GM18520 (cell line): ENCODE data around the gene ZC3H13.
"Not testable (repeated sequence)": the region's sequence is repeated elsewhere in the genome, so short reads cannot be mapped to it uniquely, and the experiment has no call there.

ENCODE experiments used
- ATAC-seq: cut with Tn5 transposase; IDR thresholded peaks from one replicate; pipeline ENCODE4 v1.9.1; 2021; ENCODE audit not compliant: unreplicated experiment

The ZC3H13 gene

DNA sequence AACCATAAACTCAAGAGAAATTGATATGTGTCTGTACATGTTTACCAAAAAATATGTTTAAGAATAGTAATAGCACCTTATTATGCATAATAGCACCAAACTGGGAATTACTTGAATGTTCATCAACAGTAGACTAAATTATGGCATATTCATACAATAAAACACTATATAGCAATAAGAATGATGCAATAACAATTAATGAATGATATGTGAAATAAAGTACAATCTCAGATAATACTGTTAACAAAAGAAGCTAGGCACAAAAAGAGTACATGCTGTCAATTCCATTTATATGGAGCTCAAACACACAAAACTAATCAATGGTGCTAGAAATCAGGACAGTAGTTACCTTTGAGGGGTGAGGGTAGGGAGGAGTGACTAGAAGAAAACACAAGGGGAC is 36.3 kb downstream of the ZC3H13 start:
- no peak for ATAC-seq

- ATAC-seq: no peak
Measured at GRCh38 chr13:46015366-46015765, 37.2 kb downstream of the ZC3H13 start.

DNA sequence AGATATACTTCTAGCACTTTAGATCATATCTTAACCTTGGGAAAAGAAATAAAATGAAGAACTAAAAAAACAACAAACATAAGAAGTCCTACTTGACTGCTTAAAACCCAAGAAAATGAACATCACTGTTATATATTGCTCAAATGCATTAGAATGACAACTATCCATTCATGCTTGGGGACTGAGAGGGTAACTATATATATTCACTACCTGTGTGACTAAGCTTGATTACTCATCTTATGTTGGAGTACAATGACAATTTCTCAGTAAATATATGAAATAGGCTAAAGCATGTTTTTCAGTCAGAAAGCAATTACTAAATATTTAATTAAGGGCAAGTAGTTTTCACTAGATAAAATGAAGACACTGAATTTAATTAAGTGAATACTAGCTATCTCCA is 40.1 kb downstream of the ZC3H13 start:
- no peak for ATAC-seq

DNA sequence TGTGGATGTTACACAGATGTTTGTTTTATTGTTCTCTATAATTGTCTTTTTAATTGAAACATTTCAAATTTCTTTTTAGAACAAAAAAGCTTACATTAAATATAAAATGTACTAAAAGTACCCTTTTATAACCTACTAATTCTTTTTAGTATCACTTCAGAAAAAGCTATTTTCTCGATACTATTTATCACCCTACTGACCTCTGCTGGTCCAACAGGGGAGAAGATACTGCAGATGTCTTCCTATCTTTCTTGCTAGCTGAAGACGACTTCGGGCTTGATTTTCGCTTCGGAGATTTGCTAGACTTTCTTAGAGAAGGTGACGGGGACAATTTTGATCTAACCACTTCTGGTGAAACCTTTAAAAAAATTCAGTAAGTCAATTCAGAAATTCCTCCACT is 42.4 kb downstream of the ZC3H13 start:
- ATAC-seq: no peak

GRCh38 chr13:46008631-46009030 is 43.9 kb downstream of the ZC3H13 start:
- no peak for ATAC-seq

- ATAC-seq: no peak
Measured at GRCh38 chr13:46006688-46007452, 45.7 kb downstream of the ZC3H13 start.

GRCh38 chr13:46004491-46004890 is 48.1 kb downstream of the ZC3H13 start:
- no peak for ATAC-seq

DNA sequence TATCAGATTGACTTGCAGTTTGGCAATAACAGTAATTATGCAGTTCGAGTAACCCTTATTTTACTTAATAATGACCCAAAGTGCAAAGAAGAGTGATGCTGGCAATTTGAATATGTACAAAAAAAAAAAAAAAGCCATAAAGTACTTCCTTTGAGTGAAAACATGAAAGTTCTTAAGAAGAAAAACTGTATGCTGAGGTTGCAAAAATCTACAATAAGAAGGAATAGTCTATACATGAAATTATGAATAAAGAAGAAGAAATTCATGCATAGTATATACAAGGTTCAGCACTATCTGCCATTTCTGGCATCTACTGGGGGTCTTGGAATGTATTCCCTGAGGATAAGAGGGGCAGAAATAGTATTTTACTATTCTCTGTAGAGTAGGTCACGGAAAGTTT is 55.9 kb downstream of the ZC3H13 start:
- no peak for ATAC-seq

GRCh38 chr13:45995245-45995644 is 57.3 kb downstream of the ZC3H13 start:
- no peak for ATAC-seq

DNA sequence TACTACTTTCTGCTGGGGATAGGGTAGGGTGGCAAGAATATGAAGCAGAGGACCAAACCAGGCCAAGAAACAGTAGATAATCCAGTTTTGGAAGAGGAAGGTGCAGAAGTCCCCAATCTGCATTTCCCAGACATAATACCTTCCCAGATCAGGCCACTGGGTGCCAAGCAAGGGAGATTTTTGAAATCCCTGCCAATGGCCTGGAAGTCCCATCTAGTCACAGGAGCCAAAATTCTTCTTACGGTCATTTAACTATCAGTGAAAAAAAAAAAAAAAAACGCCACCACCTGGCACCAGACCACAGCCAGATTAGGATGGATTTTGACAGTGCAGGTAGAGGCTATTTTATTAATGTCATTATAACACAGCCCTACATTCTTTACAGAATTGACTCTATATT is 57.8 kb downstream of the ZC3H13 start:
- ATAC-seq: no peak

DNA sequence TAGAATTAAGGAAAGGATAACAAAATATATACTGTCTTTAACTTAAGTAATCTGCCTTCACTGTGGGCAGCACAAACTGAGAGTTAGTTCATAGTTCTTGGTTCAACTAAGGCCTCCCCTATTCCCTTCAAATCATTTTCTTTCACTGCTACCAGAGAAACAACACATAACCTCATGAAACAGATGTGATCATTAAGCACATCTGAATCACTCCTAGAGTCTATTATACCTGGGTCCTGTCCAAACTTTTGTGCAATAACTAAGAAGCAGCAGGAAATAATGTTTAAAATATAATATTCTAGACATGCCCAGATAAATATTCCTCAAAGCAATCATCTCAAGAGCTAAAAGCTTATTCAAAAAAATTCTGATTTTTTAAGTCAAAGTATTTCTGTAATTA is 62.9 kb downstream of the ZC3H13 start:
- ATAC-seq: no peak

DNA sequence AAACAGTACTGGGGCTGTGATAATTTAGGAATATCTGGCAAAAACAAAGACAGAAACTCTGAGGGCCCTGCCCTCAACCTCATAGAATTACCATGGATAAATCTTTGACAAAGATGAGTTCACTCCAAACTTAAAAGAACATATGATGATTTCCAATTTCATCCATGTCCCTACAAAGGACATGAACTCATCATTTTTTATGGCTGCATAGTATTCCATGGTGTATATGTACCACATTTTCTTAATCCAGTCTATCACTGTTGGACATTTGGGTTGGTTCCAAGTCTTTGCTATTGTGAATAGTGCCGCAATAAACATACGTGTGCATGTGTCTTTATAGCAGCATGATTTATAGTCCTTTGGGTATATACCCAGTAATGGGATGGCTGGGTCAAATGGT is 71.4 kb downstream of the ZC3H13 start:
- not testable (repeated sequence) for ATAC-seq

GRCh38 chr13:45975337-45975736 is 77.2 kb downstream of the ZC3H13 start:
- no peak for ATAC-seq

- ATAC-seq: no peak
Measured at GRCh38 chr13:45974500-45974899, 78.0 kb downstream of the ZC3H13 start.

DNA sequence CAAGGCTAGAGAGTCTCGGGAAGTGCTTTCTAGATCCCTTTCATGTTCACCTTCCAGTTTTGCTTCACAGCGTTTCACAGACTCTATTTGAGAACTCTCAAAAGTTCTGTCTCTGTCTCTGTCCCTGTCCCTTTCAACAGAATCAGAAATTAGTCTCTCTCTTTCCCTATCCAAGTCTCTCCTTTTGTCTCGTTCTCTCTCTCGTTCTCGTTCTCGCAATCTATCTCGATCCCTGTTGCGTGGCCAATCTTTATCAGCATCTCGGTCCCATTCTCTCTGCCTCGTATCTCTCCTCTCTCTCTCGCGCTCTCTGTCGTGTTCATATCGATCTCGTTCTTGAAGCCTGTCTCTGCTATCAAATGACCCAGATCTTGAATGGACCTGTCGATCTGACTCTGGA is 85.0 kb downstream of the ZC3H13 start:
- no peak for ATAC-seq

DNA sequence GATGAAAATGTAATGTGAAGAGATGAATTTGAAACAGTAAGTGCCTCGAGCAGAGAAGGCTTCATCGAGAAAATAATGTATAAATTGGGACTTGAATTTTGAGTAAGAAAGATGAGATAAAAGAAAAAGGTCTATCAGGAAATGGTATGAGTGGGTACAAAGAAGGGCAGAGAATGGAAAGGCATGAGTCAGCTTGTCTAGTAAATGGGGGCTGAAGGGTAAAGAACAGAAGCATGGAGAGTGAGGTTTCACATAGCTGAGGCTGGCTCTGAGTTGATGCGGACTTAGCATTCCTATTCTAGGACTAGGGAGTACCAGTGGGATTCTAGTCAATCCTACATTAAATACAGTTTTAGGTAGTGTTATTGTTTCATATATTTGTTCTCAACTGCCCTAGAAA is 85.8 kb downstream of the ZC3H13 start:
- ATAC-seq: no peak

- ATAC-seq: no peak
Measured at GRCh38 chr13:45961468-45961867, 91.1 kb downstream of the ZC3H13 start.

DNA sequence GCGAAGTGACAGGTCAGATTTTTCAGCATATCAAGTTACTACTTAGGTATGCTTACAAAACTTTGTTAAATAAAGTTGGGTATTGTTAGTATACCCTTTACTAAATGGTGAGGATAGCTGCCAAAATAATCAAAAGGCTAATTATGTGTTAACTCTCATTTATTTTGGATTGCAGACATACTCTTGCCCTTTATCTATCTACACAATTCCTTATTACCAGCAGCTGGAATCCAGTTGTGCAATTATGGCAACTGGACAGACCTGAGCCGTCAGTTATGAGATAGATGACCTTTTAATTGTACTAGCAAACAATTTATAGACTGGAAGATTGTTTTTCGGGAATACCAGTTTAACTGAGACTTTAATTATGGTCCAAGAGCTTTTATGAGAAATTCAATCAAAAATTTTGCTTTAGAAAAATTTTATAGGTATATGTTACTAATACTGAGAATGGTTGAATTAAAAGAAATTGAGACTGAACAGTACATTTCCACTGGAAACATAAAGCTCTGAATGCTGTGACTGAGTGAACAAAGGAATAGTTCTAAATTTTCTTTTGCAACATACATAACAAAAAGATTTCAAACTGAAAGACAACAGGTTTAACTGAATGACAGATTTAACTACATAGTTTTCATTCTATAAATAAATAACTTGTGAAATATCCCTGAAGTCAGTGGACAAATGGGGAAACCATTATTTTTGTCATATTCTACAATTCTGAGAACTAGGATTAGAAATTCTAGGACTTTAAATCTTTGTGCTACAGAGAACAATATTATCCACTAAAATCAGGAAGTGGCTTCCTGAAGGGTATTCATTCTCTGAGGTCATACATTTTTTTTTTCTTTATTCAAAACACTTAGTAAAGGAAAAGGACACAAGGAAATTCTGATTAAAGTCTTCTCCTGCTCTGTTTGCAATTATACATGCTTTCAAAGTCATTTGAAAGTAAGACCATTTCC is 97.4 kb downstream of the ZC3H13 start:
- no peak for ATAC-seq

DNA sequence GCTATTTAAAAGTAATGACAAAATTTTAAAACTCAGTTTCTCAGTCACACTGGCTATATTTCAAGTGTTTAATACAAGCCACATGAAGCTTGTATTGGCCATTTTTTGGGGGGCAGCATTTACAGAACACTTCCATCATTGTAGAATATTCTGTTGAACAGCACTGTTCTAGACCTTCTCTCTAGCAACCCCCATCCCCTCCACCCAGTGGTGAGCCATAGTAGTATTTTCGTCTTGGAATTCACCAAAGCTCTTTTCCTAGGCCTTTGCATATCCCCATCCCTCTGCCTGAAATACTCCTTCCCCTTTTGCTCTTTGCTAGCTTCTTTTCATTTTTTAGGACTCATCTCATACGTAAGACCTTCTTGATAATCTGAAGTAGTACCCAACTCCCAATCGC is 99.5 kb downstream of the ZC3H13 start:
- ATAC-seq: no peak

DNA sequence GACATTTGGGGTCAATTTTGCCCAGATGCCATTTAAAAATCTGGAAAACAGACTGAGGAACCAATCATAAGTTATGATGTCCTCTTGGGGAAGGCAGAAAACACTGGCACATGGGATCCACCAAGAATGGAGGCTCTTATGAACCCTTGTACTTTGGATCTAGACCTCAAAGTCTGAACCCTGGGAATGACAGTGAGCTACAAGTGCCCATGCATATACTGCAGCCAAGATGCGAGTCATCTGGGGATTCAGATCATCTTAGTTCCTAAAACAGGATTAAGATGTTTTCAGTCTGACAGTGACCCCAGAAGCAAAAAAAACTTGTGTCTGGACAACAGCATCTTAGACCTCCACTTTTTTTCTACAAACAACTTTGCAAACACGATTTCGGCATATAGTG is 100.8 kb downstream of the ZC3H13 start:
- ATAC-seq: no peak

- ATAC-seq: no peak
Measured at GRCh38 chr13:45951166-45951565, 101.4 kb downstream of the ZC3H13 start.

GRCh38 chr13:45950386-45951000 is 102.1 kb downstream of the ZC3H13 start:
- no peak for ATAC-seq
